HAP-1 (cell line): ENCODE measurements around the gene ELOVL5.

ENCODE experiments used
- DNase-seq, 2 experiments: peaks; one replicate each; pipeline ENCODE4 v3.0.0-alpha.2; 2016 to 2020; ENCODE audit warnings: low spot score in 2 of 2
- H3K27me3 ChIP-seq: fragments of 250-450 bp; sonication (Bioruptor Pico); 2 replicates; pipeline ENCODE4 v1.5.1; 2020; ENCODE audit warnings: low read depth, mild to moderate bottlenecking, moderate library complexity
- H3K36me3 ChIP-seq: fragments of 250-450 bp; sonication (Bioruptor Pico); replicated peaks from 2 replicates; pipeline ENCODE4 v1.5.1; 2020; ENCODE audit warnings: mild to moderate bottlenecking
- H3K4me1 ChIP-seq: fragments of 250-450 bp; sonication (Bioruptor Pico); 2 replicates; pipeline ENCODE4 v1.5.1; 2020; ENCODE audit warnings: mild to moderate bottlenecking
- H3K4me3 ChIP-seq: fragments of 250-450 bp; sonication (Bioruptor Pico); 2 replicates; pipeline ENCODE4 v1.5.1; 2020; ENCODE audit warnings: mild to moderate bottlenecking, moderate library complexity
- H3K9me3 ChIP-seq: fragments of 250-450 bp; sonication (Bioruptor Pico); 2 replicates; pipeline ENCODE4 v1.5.1; 2020; ENCODE audit warnings: mild to moderate bottlenecking, moderate library complexity
- in situ Hi-C: fragments of 300-500 bp; cut with MboI; formaldehyde crosslinking; loops from 3 replicates; pipeline ENCODE4 v1.14.3; 2020; ENCODE audit warnings: low sequenced_read_pairs, inconsistent platforms, mixed read lengths

ELOVL5 gene

GRCh38 chr6:53235508-53235907, 113.2 kb downstream of the ELOVL5 start:
- DNase-seq, result no peak
- no peaks in the 10 kb centered on the region for H3K27me3 ChIP-seq
- H3K4me3 ChIP-seq, result no peak overlapping the region
- no peaks in the 10 kb centered on the region for H3K36me3 ChIP-seq
- no peaks in the 10 kb centered on the region for H3K9me3 ChIP-seq
- in situ Hi-C loops, result no loop called here
- no peaks in the 10 kb centered on the region for H3K4me1 ChIP-seq

- in situ Hi-C loops, result no loop called here
- H3K4me1 ChIP-seq, result no peaks in the 10 kb centered on the region
- no peaks in the 10 kb centered on the region for H3K27me3 ChIP-seq
- no peak overlapping the region for H3K4me3 ChIP-seq
- H3K9me3 ChIP-seq, result no peaks in the 10 kb centered on the region
- DNase-seq, result no peak
- no peaks in the 10 kb centered on the region for H3K36me3 ChIP-seq
Observed at GRCh38 chr6:53233309-53233708, 115.4 kb downstream of the ELOVL5 start.

GRCh38 chr6:53230775-53231467, 117.8 kb downstream of the ELOVL5 start:
- DNase-seq, result no peak
- Histone ChIP-seq H3K4me1 (no peaks in the 10 kb centered on the region), H3K27me3 (no peaks in the 10 kb centered on the region), H3K9me3 (no peaks in the 10 kb centered on the region), H3K36me3 (no peaks in the 10 kb centered on the region), H3K4me3 (no peak overlapping the region)
- in situ Hi-C loops, result no loop called here

GRCh38 chr6:53227847-53228246, 120.9 kb downstream of the ELOVL5 start:
- H3K9me3 ChIP-seq, result no peaks in the 10 kb centered on the region
- H3K36me3 ChIP-seq, result no peaks in the 10 kb centered on the region
- DNase-seq, result no peak
- H3K4me1 ChIP-seq, result no peaks in the 10 kb centered on the region
- in situ Hi-C loops, result no loop called here
- no peak overlapping the region for H3K4me3 ChIP-seq
- no peaks in the 10 kb centered on the region for H3K27me3 ChIP-seq

GRCh38 chr6:53220605-53221004, 128.1 kb downstream of the ELOVL5 start:
- in situ Hi-C loops, result no loop called here
- no peaks in the 10 kb centered on the region for H3K27me3 ChIP-seq
- no peak for DNase-seq

More at GRCh38 chr6:53220605-53221004, 128.1 kb downstream of the ELOVL5 start:
- Histone ChIP-seq H3K9me3 (no peaks in the 10 kb centered on the region), H3K4me3 (no peak overlapping the region), H3K4me1 (no peaks in the 10 kb centered on the region), H3K36me3 (no peaks in the 10 kb centered on the region)
